Stimulated activated CD4-positive, alpha-beta T cell treated with anti-CD3 and anti-CD28 coated beads, Interleukin-15, amount 100 ng/mL, for 24 hours (primary cell): ENCODE data around the gene OR2T11.
"Not testable (repeated sequence)": the region's sequence is repeated elsewhere in the genome, so short reads cannot be mapped to it uniquely, and the experiment has no call there.

Experiments
- DNase-seq: peaks from one replicate; pipeline ENCODE4 v3.0.0-alpha.2; 2020

OR2T11 gene

DNA sequence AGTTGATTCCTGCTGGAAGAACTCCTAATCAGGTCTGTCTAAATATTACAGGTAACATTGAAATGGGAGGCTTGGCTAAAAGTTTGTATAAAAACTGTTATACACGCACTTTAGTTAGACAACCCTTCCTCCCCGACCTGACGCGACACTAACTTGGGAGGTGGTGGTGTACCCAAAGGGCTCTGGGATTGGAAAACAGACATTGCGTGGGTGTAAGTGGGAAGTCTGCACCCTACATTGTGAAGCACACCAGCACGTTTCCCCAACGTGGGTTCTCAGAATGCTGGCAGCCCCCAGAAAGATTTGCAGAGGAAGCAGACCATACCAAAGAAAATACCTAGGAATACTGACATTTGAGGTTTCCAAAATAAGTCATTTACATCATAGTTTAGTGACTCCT lies 16.8 kb downstream of the OR2T11 start:
- DNase-seq = no peak

DNA sequence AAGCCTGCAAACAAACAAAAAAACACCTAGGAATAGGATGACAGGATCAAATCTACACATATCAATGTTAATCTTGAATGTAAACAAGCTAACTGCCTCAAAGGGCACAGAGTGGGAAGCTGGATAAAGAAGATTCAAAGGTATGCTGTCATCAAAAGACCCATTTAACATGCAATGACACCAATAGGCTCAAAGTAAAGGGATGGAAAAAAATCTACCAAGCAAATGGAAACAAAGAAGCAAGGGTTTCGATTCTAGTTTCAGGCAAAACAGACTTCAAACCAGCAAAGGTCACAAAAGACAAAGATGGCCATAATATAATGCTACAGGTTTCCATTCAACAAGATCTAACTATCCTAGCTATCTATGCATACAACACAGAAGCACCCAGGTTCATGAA lies 21.1 kb downstream of the OR2T11 start:
- no peak for DNase-seq

DNA sequence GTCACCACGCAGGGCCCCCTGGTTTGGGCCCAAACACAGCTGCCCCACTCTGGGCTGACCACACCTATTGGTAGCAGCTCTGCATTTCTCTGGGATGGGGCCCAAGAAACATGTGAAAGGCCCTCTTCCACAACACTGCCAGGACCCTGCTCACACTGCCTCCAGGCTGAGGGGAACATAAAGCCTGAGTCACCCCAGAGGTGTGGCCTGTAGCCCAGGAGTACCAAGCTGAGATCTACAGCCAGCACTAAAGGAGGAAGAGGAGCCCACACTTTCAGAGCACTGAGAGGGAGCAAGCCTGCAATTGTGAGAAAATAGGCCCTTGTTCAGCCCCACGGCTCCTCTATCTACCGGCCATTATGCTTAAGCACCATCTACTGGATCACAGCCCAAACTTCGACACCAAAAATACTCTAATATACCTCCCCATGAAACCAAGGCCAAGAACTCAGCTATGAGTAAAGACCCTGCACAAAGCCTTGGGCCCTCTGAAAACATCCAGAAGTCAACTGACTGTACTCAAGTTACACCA lies 22.9 kb downstream of the OR2T11 start:
- DNase-seq = peak; percentile 38

DNA sequence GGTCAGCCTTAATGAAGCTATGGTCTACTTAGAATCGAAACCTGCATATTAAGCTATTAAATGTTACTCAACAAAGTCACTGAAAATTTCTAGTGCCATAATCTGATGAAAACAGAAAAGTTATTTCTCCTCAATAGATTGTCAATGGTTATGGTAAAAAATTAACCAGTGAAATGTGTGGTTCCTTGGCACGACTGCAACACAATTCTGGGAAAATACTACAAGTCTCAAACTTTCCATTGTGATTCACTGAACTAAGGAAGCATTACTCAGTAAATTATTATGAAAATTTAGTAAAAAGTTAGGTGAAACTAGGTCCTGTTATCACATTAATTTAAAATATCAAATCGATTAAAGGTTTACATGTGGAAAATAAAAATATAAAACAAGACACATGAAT lies 24.6 kb downstream of the OR2T11 start:
- no peak for DNase-seq

DNA sequence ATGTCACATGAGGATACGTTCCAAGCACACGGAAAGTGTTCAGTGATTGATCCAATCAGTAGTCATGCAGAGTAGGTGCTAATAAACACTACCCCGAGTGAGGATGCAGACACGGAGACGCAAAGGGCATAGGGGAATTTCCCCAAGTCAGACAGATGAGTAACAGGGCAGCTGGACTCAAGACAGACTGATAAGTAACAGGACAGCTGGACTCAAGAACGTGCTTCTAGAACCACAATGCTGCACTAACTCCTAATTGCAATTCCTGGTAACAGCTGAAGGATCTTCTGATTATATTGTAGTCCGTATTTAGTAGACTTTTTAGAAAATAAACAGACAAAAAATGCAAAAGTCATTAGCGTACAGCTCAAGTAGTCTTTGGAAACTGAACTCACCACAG lies 35.5 kb downstream of the OR2T11 start:
- no peak for DNase-seq

DNA sequence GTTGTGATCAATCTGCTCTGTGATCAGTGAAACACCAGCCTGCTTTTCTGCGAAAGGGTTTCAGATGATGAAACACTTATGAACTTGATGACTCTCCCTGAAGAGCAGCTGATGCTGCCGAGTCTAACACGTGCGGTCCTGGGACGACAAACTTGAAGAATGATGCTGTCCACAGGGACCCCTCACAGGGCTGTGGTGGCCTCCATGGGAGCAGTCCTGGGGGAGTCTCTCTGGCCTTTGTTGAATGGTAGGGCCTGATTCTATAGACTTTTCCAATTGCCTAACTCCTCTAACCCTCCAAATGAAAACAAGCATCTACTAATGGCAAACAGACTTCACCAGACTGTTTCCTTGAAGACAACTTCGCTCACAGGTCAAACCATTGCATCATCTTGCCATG lies 37.3 kb downstream of the OR2T11 start, which contains the start of gene OR2T10:
TSS of gene OR2T10 (minus strand) at position 112 of the 400 bp plus-strand sequence. CDS start 3,932 bp downstream, outside the sequence.
- DNase-seq = no peak

DNA sequence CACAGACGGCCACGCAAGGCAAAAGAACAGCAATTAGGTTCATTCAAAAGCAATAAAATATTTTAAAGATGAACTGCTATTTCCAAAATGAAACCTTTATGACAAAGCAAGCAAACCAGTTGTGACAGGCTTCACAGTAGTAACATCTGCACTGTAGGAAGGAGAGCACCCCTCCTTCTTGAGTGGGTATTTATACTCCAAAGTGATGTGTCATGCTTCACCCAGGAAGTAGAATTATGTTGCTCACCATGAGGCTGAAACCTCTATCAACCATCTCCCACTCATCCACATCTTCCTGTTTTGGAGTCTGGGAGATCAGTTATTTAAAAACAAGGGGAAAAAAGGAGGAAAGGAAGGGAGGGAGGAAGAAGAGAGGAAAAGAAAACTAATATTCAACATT lies 38.3 kb downstream of the OR2T11 start:
- DNase-seq = no peak

DNA sequence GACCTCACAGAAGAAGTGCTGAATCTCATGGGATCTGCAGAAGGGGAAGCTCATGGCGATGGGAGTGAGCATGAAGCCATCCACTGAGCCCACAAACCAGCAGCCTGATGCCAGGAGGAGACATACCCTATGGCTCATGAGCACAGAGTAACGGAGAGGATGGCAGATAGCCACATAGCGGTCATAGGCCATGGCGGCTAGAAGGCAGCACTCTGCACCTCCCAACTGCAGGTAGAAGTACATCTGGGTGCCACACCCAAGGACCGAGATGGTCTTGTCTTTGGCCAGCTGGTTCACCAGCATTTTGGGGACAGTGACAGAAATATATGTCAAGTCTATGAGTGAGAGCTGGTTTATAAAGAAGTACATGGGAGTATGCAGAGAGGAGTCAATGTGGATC lies 41.7 kb downstream of the OR2T11 start:
- no peak for DNase-seq

DNA sequence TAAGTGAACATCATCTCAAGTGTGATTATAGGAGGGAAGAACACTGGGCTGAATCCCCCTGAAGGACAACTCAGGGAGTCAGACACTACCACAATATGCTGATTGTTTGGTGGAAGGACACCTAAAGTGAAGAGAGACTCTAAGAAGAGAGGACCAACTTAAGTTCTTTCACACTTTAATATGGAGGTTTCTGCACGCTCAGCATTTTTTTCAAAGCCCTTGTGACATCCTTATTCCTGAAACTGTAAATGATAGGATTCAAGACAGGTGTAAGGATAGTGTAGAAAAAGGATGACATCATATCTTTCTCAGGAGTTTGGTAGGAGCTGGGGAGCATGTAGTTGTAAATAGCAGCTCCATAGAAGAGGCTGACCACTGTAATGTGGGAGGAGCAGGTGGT lies 42.2 kb downstream of the OR2T11 start:
- no peak for DNase-seq

DNA sequence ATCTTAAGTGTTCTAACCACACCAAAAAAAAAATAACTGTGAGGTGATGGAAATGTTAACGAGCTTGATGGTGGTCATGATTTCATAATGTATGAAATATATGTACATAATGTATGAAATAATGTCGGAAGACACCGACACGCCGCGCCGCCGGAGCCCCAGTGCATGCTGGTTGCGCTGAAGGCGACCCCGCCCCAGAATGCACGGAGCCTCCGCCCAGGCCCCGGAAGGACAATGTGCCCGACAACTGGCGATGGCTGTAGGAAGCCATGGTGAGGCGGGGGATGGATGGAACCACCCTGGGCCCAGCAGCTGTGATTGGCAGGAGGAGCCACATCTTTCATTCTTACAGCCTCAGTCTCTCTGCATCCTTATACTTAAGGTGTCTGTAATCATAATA lies 44.8 kb downstream of the OR2T11 start:
- no peak for DNase-seq

DNA sequence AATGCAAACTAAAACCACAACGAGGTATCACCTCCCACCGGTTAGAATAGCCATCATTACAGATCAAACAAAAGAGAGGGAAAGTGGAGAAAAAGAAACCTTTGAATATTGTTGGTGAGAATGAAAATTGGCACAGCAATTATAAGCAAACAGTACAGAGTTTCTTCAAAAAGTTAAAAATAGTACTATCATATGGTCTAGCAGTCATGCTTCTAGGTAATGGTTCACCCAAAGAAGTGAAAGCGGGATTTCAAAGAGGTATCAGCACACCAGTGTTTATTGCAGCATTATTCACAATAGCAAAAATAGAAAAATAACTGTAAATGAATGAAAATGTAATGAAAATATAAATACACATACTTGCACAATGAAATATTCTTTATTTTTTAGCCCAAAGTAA lies 45.6 kb downstream of the OR2T11 start:
- no peak for DNase-seq

DNA sequence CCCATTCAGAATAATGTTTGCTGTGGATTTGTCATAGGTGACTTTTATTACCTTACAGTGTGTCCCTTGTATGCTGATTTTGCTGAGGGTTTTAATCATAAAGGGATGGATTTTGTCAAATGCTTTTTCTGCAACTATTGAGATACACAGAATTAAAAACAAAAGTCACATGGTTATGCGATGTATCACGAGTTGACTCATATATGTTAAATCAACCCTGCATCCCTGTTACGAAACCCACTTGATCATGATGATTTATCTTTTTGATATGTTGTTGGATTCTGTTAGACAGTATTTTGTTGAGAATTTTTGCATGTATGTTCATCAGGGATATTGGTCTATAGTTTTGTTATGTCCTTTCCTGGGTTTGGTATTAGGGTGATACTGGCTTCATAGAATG lies 49.6 kb downstream of the OR2T11 start:
- no peak for DNase-seq

DNA sequence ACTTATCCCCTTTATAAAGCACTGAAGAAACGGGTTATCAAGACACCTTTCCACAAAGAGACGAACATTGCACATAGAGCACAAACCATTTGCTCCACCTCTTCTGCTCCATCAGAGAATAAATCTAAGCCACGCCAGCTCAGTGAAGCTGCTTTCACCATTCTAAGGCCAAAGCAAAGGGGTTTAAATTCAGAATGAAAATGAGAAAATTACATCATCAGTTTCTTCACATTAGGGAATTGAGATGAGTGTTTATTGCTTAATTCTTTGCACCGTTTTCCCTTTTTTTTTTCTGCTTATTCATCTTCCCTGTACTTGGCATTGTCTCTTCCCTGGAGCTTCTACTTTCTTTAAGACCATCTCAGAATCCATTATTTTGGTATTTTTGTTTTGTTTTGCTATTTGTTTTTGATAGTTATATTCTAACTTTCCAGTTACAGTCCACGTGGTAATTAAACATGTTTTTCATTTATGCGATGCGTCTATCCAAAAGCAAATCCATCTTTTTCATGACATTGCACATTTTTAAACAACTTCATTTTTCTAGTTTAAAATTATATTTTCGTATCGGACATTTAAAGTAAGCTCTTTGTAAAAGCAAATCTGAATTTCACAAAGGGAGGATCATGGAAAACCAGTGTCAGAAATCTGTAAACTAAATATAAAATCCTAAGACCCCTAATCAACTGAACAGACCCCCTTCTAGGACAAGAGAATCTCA lies 58.5 kb downstream of the OR2T11 start:
- no peak for DNase-seq

DNA sequence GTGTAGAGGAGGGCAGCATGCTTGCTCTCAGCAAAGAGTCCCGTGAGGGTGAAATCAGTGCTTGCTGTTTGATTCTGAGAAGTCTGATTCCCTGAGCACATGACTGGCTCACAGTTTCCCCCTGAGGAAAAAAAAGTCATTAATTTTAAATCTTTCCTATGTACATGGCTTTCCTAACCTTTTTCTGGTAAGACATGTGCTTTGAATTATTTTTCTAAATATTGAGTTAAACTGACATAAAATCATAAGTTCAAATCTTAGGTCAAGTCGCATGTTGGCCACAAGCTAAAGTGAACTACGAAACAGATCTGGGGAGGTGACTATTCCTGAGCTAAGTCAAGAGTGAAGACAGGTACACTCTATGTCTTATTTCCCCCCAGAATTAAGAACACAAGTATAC lies 60.2 kb downstream of the OR2T11 start, which contains the start of gene OR2T34:
TSS of gene OR2T34 (minus strand) at position 101 of the 400 bp plus-strand sequence. CDS start at position 101, 0 bp downstream.
- DNase-seq = not testable (repeated sequence)

DNA sequence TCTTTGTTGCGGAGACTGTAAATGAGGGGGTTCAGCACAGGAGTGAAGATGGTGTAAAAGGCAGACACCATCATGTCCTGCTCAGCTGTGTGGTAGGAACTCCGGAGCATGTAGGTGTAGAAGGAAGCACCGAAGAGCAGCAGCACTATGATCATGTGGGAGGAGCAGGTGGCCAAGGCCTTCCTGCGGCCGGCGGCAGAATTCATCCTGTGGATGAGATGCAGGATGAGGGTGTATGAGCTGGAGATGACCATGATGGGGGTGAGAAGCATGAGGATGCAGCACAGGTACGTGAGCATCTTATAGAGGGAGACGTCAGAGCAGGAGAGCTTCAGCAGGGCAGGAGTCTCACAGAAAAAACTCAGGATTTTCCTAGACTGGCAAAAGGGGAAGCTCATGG lies 61.0 kb downstream of the OR2T11 start:
- DNase-seq = not testable (repeated sequence)
